ENCODE results near the gene MFF.
A peak's percentile ranks its signal among the peaks of the same experiment; 100 is the strongest.
"Not testable (repeated sequence)": the region's sequence is repeated elsewhere in the genome, so short reads cannot be mapped to it uniquely, and the experiment has no call there.

MFF gene

GRCh38 chr2:227377467-227378351 is 52.7 kb downstream of the MFF start:
- TF ChIP-seq CTCF (IDR thresholded peaks at IDR 0.05; ENCODE audit: control extremely low read depth, extremely low read depth, low read depth, missing control alignments), result peak; percentile 8
- ChIA-PET CTCF (interaction anchor here (1.5 to 3.0 kb wide), 3 partner anchors 9 to 28 kb away, joined by 5 to 9 read pairs (median 6); no protein-coding TSS in a partner anchor), POLR2A (interaction anchor here (0.7 kb wide), 1 partner anchor 26 kb away, joined by 3 read pairs; no protein-coding TSS in a partner anchor)
- DNase-seq (ENCODE audit: extremely low spot score), result no peak

DNA sequence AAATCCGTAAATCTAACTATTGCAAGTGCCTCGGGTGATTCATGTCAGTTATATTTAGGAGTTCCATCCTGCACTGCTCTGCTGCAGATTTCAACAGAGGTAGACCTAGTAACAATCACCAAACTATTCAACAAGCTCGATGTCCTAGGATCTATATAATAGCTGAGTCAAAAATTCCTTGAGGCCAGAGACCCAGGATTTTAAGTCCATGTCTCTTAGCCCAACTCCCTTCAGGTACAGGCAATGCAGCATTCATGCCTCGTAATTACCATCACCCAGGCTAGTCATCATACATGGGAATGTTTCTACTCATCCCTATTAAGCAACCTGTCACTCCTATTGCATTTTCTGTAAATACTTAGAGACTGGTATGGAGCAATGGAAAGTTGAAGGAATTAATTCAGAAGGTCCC is 53.3 kb downstream of the MFF start:
- POLR2A ChIA-PET, result interaction anchor here (0.6 to 0.7 kb wide), 2 partner anchors 20 to 26 kb away, joined by 3 read pairs; no protein-coding TSS in a partner anchor
- no peak for TF ChIP-seq CTCF (IDR thresholded peaks at IDR 0.05; ENCODE audit: control extremely low read depth, extremely low read depth, low read depth, missing control alignments)
- CTCF ChIA-PET, result interaction anchor here (1.0 to 3.0 kb wide), 4 partner anchors 8 to 388 kb away, joined by 3 to 9 read pairs (median 6); no protein-coding TSS in a partner anchor
- no peak for DNase-seq (ENCODE audit: extremely low spot score)

- POLR2A ChIA-PET, result no interaction called here
- DNase-seq (ENCODE audit: extremely low spot score), result no peak
These were observed 54.0 kb downstream of the MFF start, which contains the start of gene TM4SF20 for GRCh38 chr2:227379095-227379494. TSS of gene TM4SF20 (minus strand) at chr2:227379306. CDS start at chr2:227379268, 38 bp downstream.

GRCh38 chr2:227382241-227382835 is 57.3 kb downstream of the MFF start:
- CTCF ChIA-PET, result interaction anchor here (0.8 to 2.8 kb wide), 4 partner anchors 9 to 19 kb away, joined by 3 to 7 read pairs (median 5); no protein-coding TSS in a partner anchor
- POLR2A ChIA-PET; DNase-seq (ENCODE audit: extremely low spot score): not testable (repeated sequence)

More at GRCh38 chr2:227379095-227379494, 54.0 kb downstream of the MFF start, which contains the start of gene TM4SF20:
- CTCF ChIA-PET, result interaction anchor here (1.0 to 3.0 kb wide), 3 partner anchors 19 to 387 kb away, joined by 3 to 9 read pairs (median 3); no protein-coding TSS in a partner anchor
- TF ChIP-seq CTCF (IDR thresholded peaks at IDR 0.05; ENCODE audit: control extremely low read depth, extremely low read depth, low read depth, missing control alignments), result no peak

- TF ChIP-seq CTCF (IDR thresholded peaks at IDR 0.05; ENCODE audit: control extremely low read depth, extremely low read depth, low read depth, missing control alignments), result no peak
- no peak for DNase-seq (ENCODE audit: extremely low spot score)
- CTCF ChIA-PET, result interaction anchor here (1.1 to 2.8 kb wide), 4 partner anchors 9 to 32 kb away, joined by 3 to 7 read pairs (median 6); no protein-coding TSS in a partner anchor
- POLR2A ChIA-PET, result no interaction called here
These were observed 58.6 kb downstream of the MFF start for GRCh38 chr2:227383686-227384085.

GRCh38 chr2:227386630-227387029 is 61.6 kb downstream of the MFF start:
- TF ChIP-seq CTCF (IDR thresholded peaks at IDR 0.05; ENCODE audit: control extremely low read depth, extremely low read depth, low read depth, missing control alignments), result no peak
- ChIA-PET CTCF (interaction anchor here (0.8 to 2.3 kb wide), 12 partner anchors 9 to 198 kb away, joined by 3 to 10 read pairs (median 3); no protein-coding TSS in a partner anchor), POLR2A (no interaction called here)
- no peak for DNase-seq (ENCODE audit: extremely low spot score)

GRCh38 chr2:227387583-227387982 is 62.5 kb downstream of the MFF start, which contains the start of gene SCYGR1:
TSS of gene SCYGR1 (minus strand) at chr2:227387949. CDS start at chr2:227387949, 0 bp downstream.
- DNase-seq (ENCODE audit: extremely low spot score); POLR2A ChIA-PET: not testable (repeated sequence)
- CTCF ChIA-PET, result interaction anchor here (1.5 to 1.8 kb wide), 2 partner anchors 18 to 23 kb away, joined by 4 to 7 read pairs; no protein-coding TSS in a partner anchor
